OCI-LY1 (cell line): ENCODE results near the gene MYO15A.

Experiments
- CTCF ChIP-seq: fragments of 200-600 bp; sonication (generic), shearing (Covaris generic); IDR thresholded peaks from 2 replicates; pipeline ENCODE4 v1.5.1; 2017; ENCODE audit warnings: mild to moderate bottlenecking, antibody characterized with exemption, low read length, moderate library complexity, mixed read lengths
- EZH2 ChIP-seq: fragments of 200-600 bp; sonication (generic), shearing (Covaris generic); IDR thresholded peaks from 2 replicates; pipeline ENCODE4 v1.8.0; 2017; ENCODE audit warnings: borderline replicate concordance, mixed run types, mild to moderate bottlenecking, antibody characterized with exemption, low read length, moderate library complexity, mixed read lengths

- TF ChIP-seq EZH2 (no peak), CTCF (no peak)
Observed at GRCh38 chr17:18139092-18139491, 30.5 kb downstream of the MYO15A start.
